K562 (cell line): ENCODE measurements around the gene PRR9. TPM values are rescaled to one million over a fixed set of nuclear protein-coding genes. Genes with fewer than 3 reads are reported as not detected.
A peak's percentile ranks its signal among the peaks of the same experiment; 100 is the strongest.
"Not testable (repeated sequence)": the region's sequence is repeated elsewhere in the genome, so short reads cannot be mapped to it uniquely, and the experiment has no call there.

ENCODE experiments used
- ATAC-seq: fragments of 200-7000 bp; cut with Tn5 transposase; 3 replicates; pipeline ENCODE4 v1.9.1; 2020; ENCODE audit warnings: moderate library complexity
- BruUV-seq: library from RNA; stranded (reverse); fragments of 400-500 nt; replicated peaks from 2 replicates; lab custom pipeline; 2021; lab: Mats Ljungman, UMichigan
- CTCF ChIA-PET: fragments of 300-600 bp; formaldehyde crosslinking; extraction: SDS; loops from one replicate; lab custom pipeline; 2021; ENCODE audit warnings: low intra/inter-chr PET ratio; lab: Yijun Ruan, JAX
- POLR2A ChIA-PET: fragments of 300-600, 350-650 bp; sonication (Branson Sonifier 250); formaldehyde crosslinking; extraction: SDS; loops from one replicate; lab custom pipeline; 2021; ENCODE audit warnings: antibody characterized with exemption, inconsistent platforms; lab: Yijun Ruan, JAX
- DNase-seq, 4 experiments: peaks; one replicate each; pipeline versions ENCODE4 v3.0.0 to v3.0.0-alpha.2; 2011 to 2018; ENCODE audit warnings: low spot score in 3 of 4, mixed read lengths in 3 of 4; ENCODE audit errors: extremely low read depth in 1 of 4
- FAIRE-seq: peaks from 2 replicates; lab custom pipeline; 2011; peaks lifted over from hg19 to GRCh38; lab: Jason Lieb, UNC
- H2AFZ ChIP-seq: 2 replicates; pipeline ENCODE4 v1.6.0; 2011; ENCODE audit warnings: low read depth, low read length, control low read depth, inconsistent platforms
- H3K27ac ChIP-seq: fragments of 200-600 bp; 3 replicates; pipeline ENCODE4 v1.8.0; 2011; ENCODE audit warnings: low read depth, mild to moderate bottlenecking, control low read depth, inconsistent platforms, low read length, moderate library complexity, mixed read lengths; ENCODE audit errors: extremely low read depth
- H3K27me3 ChIP-seq, 2 experiments: fragments of 300-600 bp in 1 of 2; 2 replicates in 1 of 2; 3 replicates in 1 of 2; pipeline versions ENCODE4 v1.6.0 to v1.8.0; 2011; ENCODE audit warnings: inconsistent platforms in 2 of 2, low read length in 2 of 2, mild to moderate bottlenecking in 1 of 2, mixed read lengths in 1 of 2, moderate library complexity in 1 of 2; ENCODE audit not compliant: control insufficient read depth in 2 of 2, insufficient read depth in 2 of 2
- H3K36me3 ChIP-seq: fragments of 300-600 bp; 3 replicates; pipeline ENCODE4 v1.8.0; 2011; ENCODE audit warnings: mild to moderate bottlenecking, low read length, inconsistent platforms; ENCODE audit not compliant: control insufficient read depth, insufficient read depth
- H3K4me1 ChIP-seq, 2 experiments: fragments of 200-600 bp in 1 of 2; replicated peaks in 1 of 2; 2 replicates in 1 of 2; 3 replicates in 1 of 2; pipeline versions ENCODE4 v1.5.1 to v1.8.0; 2011; ENCODE audit warnings: inconsistent platforms in 2 of 2, low read length in 2 of 2, mild to moderate bottlenecking in 1 of 2, mixed read lengths in 1 of 2, moderate library complexity in 1 of 2; ENCODE audit not compliant: control insufficient read depth in 2 of 2, insufficient read depth in 2 of 2
- H3K4me2 ChIP-seq: 2 replicates; pipeline ENCODE4 v1.6.1; 2011; ENCODE audit warnings: low read length, control low read depth, inconsistent platforms, mixed read lengths; ENCODE audit not compliant: insufficient read depth
- H3K4me3 ChIP-seq: fragments of 200-600 bp; sonication (generic), shearing (Covaris generic); 2 replicates; pipeline ENCODE4 v1.5.1; 2016; ENCODE audit warnings: control low read depth, inconsistent platforms
- H3K79me2 ChIP-seq: fragments of 200-600 bp; 3 replicates; pipeline ENCODE4 v1.8.0; 2011; ENCODE audit warnings: low read length, inconsistent platforms; ENCODE audit not compliant: control insufficient read depth, insufficient read depth
- H3K9ac ChIP-seq, 2 experiments: 2 replicates each; pipeline versions ENCODE4 v1.6.0 to v1.6.1; 2011; ENCODE audit warnings: low read depth in 2 of 2, low read length in 2 of 2, control low read depth in 1 of 2, inconsistent platforms in 1 of 2, mild to moderate bottlenecking in 1 of 2, mixed read lengths in 1 of 2; ENCODE audit not compliant: insufficient read depth in 1 of 2
- H3K9me1 ChIP-seq: one replicate; pipeline ENCODE4 v1.6.0; 2011; ENCODE audit warnings: inconsistent platforms, mild to moderate bottlenecking, low read length, moderate library complexity; ENCODE audit not compliant: control insufficient read depth, insufficient read depth
- H3K9me3 ChIP-seq: replicated peaks from 2 replicates; pipeline ENCODE4 v1.5.1; 2011; ENCODE audit warnings: low read depth, low read length, inconsistent platforms; ENCODE audit not compliant: control insufficient read depth, insufficient read depth
- H4K20me1 ChIP-seq: replicated peaks from 2 replicates; pipeline ENCODE4 v1.6.1; 2011; ENCODE audit warnings: low read length, inconsistent platforms, mixed read lengths; ENCODE audit not compliant: control insufficient read depth, insufficient read depth
- U2AF1 ChIP-seq: fragments of 200-400 bp; formaldehyde crosslinking; optimal IDR thresholded peaks from 2 replicates; pipeline ENCODE3; 2017; ENCODE audit warnings: mild to moderate bottlenecking, low read depth, low read length, moderate library complexity
- WGBS: fragments of 100-300 bp; shearing (Covaris generic); methylation state at CpG from one replicate; pipeline ENCODE4 v1.1.6; 2016; ENCODE audit warnings: low coverage, mixed read lengths; ENCODE audit not compliant: insufficient coverage; ENCODE audit errors: missing lambda C conversion rate; 5-methylcytosine and 5-hydroxymethylcytosine counted together
- in situ Hi-C: fragments of 300-500 bp; cut with MboI; formaldehyde crosslinking; loops from 4 replicates; pipeline ENCODE4 v1.15.0; 2018; ENCODE audit warnings: inconsistent platforms, mixed read lengths
- intact Hi-C: fragments of 100-400 bp; cut with micrococcal nuclease; formaldehyde crosslinking; loops from 2 replicates; pipeline ENCODE4 v1.14.2; 2022
- polyA plus RNA-seq, 8 experiments: library from polyadenylated mRNA; depleted of rRNA in 4 of 8; stranded (reverse) in 5 of 8; unstranded in 3 of 8; fragments of >200 nt; fragmentation: Nextera tagmentation in 2 of 8; fragmentation: Illumina TruSeq in 1 of 8; extraction: Ambion mirVana in 2 of 8; extraction: Trizol in 1 of 8; gene quantifications; 2 replicates each; pipeline versions ENCODE4 v1.2.1 to v1.2.3, GENCODE V29; 2011 to 2014; ENCODE audit warnings: inconsistent platforms in 1 of 8, missing spikeins in 1 of 8
- total RNA-seq, 7 experiments: library from RNA; depleted of rRNA in 6 of 7; stranded (reverse); fragments of >200 nt in 6 of 7; fragmentation: Illumina TruSeq in 2 of 7; extraction: Trizol in 2 of 7; gene quantifications; 2 replicates each; pipeline versions ENCODE4 v1.2.1 to v1.2.3, GENCODE V29; 2011 to 2021; ENCODE audit warnings: low replicate concordance in 1 of 7
- TF ChIP-seq, protein P1 (sequence below): fragments of 250-450 bp; sonication (Bioruptor Pico); IDR thresholded peaks from 2 replicates; pipeline ENCODE4 v1.4.0; 2020; ENCODE audit warnings: borderline replicate concordance
- TF ChIP-seq, protein P2 (sequence below), 2 experiments: fragments of 450-650 bp; formaldehyde crosslinking in 1 of 2; IDR thresholded peaks; 2 replicates each; pipeline versions ENCODE4 v1.4.0 to v1.6.1; 2014 to 2020; ENCODE audit warnings: mild to moderate bottlenecking in 2 of 2, borderline replicate concordance in 1 of 2, low read depth in 1 of 2

PRR9 gene
- total and polyA plus RNA-seq, 9 of the 15 experiments (the other 6 are each of a cell fraction or from before 2014, with no cell fraction given), result 0.14 to 1.4 (median 0.24) TPM; not detected in 1

DNA sequence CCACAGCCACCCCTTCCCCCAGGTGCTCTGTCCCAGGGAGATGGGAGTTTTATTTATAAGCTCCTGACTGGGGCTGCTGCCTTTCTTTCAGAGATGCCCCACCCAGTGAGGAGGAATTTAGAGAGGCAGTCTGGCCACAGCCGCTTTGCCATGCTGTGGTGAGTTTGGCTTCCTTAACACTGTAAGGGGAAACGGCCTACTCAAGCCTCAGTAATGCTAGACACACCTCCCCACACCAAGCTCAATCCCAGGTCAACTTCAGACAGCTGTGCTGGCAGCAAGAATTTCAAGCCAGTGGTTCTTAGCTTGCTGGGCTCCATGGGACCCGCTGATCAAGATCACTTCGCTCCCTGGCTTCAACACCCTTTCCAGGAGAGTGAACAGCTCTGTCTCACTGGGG, 29.1 kb upstream of the PRR9 start:
- in situ Hi-C loops, result loop anchor here (25.0 kb wide), 1 partner anchor 226 kb away; the partner anchor contains the start of gene SPRR4
- POLR2A ChIA-PET, result interaction anchor here (0.9 kb wide), 1 partner anchor 36 kb away, joined by 3 read pairs; no protein-coding TSS in a partner anchor
- H2AFZ ChIP-seq, DNase-seq, intact Hi-C loops, ATAC-seq, CTCF ChIA-PET, H3K9me1 ChIP-seq, H3K9ac ChIP-seq, H3K4me3 ChIP-seq, BruUV-seq, H3K27me3 ChIP-seq, H4K20me1 ChIP-seq, H3K4me1 ChIP-seq, H3K36me3 ChIP-seq, H3K9me3 ChIP-seq, H3K4me2 ChIP-seq, H3K27ac ChIP-seq, FAIRE-seq, H3K79me2 ChIP-seq: not testable (repeated sequence)
- WGBS, result 0% methylated on average over 4 of the region's 4 CpGs

DNA sequence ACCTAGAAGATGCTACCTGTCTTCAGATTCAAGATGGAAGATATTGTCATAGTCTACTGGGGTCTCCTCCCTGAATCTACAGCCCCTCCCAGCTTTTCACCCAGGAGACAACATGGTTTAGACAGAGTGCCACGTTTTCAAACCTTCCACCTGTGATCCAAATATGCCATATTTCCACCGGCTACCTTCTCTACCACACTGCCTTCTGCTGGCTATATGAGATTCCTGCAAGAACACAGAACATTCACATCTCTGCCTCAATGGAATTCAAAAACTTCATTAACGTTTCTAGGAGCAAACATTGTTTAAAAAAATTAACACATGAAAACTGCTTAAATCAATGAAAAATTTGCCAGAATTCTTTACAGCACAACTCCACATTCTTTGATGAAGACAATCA, 27.0 kb upstream of the PRR9 start:
- 0% methylated on average over 3 of the region's 3 CpGs for WGBS
- ATAC-seq, result 0 out of 3 replicates have a peak, but pooled peaks have one; percentile 50
- peak in 2 of 4 experiments; percentile 16 to 28 for DNase-seq
- no TSS peak for BruUV-seq
- Histone ChIP-seq H3K9me1 (no peaks in the 10 kb centered on the region), H4K20me1 (no peaks in the 10 kb centered on the region), H3K4me3 (no peak overlapping the region), H3K4me2 (no peak overlapping the region), H3K9ac (no peak overlapping the region), H2AFZ (no peak overlapping the region), H3K27ac (no peak overlapping the region), H3K36me3 (no peaks in the 10 kb centered on the region), H3K27me3 (no peaks in the 10 kb centered on the region; a peak in 1 of 5 replicates), H3K79me2 (no peaks in the 10 kb centered on the region), H3K9me3 (no peaks in the 10 kb centered on the region), H3K4me1 (no peaks in the 10 kb centered on the region)
- in situ Hi-C loops, result loop anchor here (10.0 to 25.0 kb wide), 2 partner anchors 228 to 316 kb away; partner anchors contain the start of genes SMCP and SPRR4
- ChIA-PET POLR2A (interaction anchor here (0.6 to 0.7 kb wide), 2 partner anchors 31 to 79 kb away, joined by 3 to 5 read pairs; no protein-coding TSS in a partner anchor), CTCF (interaction anchor here (0.6 to 3.3 kb wide), 4 partner anchors 229 to 537 kb away, joined by 3 to 15 read pairs (median 4); no protein-coding TSS in a partner anchor)
- FAIRE-seq, result no peak
- intact Hi-C loops, result loop anchor here (1.0 to 10.0 kb wide), 4 partner anchors 228 to 536 kb away; no protein-coding TSS in a partner anchor
- TF ChIP-seq, protein P1, sequence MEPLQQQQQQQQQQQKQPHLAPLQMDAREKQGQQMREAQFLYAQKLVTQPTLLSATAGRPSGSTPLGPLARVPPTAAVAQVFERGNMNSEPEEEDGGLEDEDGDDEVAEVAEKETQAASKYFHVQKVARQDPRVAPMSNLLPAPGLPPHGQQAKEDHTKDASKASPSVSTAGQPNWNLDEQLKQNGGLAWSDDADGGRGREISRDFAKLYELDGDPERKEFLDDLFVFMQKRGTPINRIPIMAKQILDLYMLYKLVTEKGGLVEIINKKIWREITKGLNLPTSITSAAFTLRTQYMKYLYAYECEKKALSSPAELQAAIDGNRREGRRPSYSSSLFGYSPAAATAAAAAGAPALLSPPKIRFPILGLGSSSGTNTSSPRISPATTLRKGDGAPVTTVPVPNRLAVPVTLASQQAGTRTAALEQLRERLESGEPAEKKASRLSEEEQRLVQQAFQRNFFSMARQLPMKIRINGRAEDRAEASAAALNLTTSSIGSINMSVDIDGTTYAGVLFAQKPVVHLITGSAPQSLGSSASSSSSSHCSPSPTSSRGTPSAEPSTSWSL, result no peak
- TF ChIP-seq, protein P2, sequence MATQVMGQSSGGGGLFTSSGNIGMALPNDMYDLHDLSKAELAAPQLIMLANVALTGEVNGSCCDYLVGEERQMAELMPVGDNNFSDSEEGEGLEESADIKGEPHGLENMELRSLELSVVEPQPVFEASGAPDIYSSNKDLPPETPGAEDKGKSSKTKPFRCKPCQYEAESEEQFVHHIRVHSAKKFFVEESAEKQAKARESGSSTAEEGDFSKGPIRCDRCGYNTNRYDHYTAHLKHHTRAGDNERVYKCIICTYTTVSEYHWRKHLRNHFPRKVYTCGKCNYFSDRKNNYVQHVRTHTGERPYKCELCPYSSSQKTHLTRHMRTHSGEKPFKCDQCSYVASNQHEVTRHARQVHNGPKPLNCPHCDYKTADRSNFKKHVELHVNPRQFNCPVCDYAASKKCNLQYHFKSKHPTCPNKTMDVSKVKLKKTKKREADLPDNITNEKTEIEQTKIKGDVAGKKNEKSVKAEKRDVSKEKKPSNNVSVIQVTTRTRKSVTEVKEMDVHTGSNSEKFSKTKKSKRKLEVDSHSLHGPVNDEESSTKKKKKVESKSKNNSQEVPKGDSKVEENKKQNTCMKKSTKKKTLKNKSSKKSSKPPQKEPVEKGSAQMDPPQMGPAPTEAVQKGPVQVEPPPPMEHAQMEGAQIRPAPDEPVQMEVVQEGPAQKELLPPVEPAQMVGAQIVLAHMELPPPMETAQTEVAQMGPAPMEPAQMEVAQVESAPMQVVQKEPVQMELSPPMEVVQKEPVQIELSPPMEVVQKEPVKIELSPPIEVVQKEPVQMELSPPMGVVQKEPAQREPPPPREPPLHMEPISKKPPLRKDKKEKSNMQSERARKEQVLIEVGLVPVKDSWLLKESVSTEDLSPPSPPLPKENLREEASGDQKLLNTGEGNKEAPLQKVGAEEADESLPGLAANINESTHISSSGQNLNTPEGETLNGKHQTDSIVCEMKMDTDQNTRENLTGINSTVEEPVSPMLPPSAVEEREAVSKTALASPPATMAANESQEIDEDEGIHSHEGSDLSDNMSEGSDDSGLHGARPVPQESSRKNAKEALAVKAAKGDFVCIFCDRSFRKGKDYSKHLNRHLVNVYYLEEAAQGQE (IDR thresholded peaks at IDR 0.05; ENCODE audit: borderline replicate concordance), result peak; percentile 75
- TF ChIP-seq, protein P2 (CRISPR knock-in tag; IDR thresholded peaks at IDR 0.05; ENCODE audit: low read depth), result no peak
- no peak for TF ChIP-seq U2AF1
